GM21576 (cell line): ENCODE results near the gene TSEN54.

Source experiments
- ATAC-seq: cut with Tn5 transposase; IDR thresholded peaks from one replicate; pipeline ENCODE4 v1.9.1; 2021; ENCODE audit warnings: mild to moderate bottlenecking, moderate library complexity; ENCODE audit not compliant: unreplicated experiment

Gene TSEN54

GRCh38 chr17:75559958-75560533, 43.7 kb downstream of the TSEN54 start:
- no peak for ATAC-seq

- ATAC-seq, result no peak
These were observed 45.7 kb downstream of the TSEN54 start for GRCh38 chr17:75561927-75562603.

- ATAC-seq, result no peak
These were observed 46.9 kb downstream of the TSEN54 start for GRCh38 chr17:75563063-75563758.

GRCh38 chr17:75564195-75564594, 47.9 kb downstream of the TSEN54 start:
- ATAC-seq, result no peak

GRCh38 chr17:75565066-75565465, 48.7 kb downstream of the TSEN54 start:
- no peak for ATAC-seq

- no peak for ATAC-seq
These were observed 49.3 kb downstream of the TSEN54 start for GRCh38 chr17:75565618-75566017.

GRCh38 chr17:75566416-75566815, 50.1 kb downstream of the TSEN54 start:
- no peak for ATAC-seq

GRCh38 chr17:75566834-75567233, 50.5 kb downstream of the TSEN54 start:
- no peak for ATAC-seq

- ATAC-seq, result no peak
These were observed 52.3 kb downstream of the TSEN54 start for GRCh38 chr17:75568412-75569255.

GRCh38 chr17:75570034-75570676, 53.8 kb downstream of the TSEN54 start:
- ATAC-seq, result no peak

- no peak for ATAC-seq
These were observed 54.4 kb downstream of the TSEN54 start for GRCh38 chr17:75570772-75571171.

GRCh38 chr17:75571197-75571884, 55.0 kb downstream of the TSEN54 start:
- no peak for ATAC-seq

GRCh38 chr17:75571885-75572215, 55.5 kb downstream of the TSEN54 start:
- ATAC-seq, result no peak

- no peak for ATAC-seq
These were observed 56.6 kb downstream of the TSEN54 start for GRCh38 chr17:75572713-75573539.

GRCh38 chr17:75573540-75573957, 57.2 kb downstream of the TSEN54 start:
- no peak for ATAC-seq

- no peak for ATAC-seq
These were observed 57.7 kb downstream of the TSEN54 start for GRCh38 chr17:75573994-75574393.
